Fibroblast of lung (primary cell): Measurements from ENCODE around the gene CDCP1. TPM values are rescaled to one million over a fixed set of nuclear protein-coding genes. Genes with fewer than 3 reads are reported as not detected.

ENCODE experiments used
- DNase-seq, 2 donors: peaks; one replicate each; pipeline versions ENCODE4 v3.0.0 to v3.0.0-alpha.2; 2010; ENCODE audit warnings: low read depth in 2 of 2
- H2AFZ ChIP-seq: 2 replicates; pipeline ENCODE4 v1.5.1; 2012; ENCODE audit warnings: low read length, control low read depth, inconsistent platforms
- H3K27ac ChIP-seq: 2 replicates; pipeline ENCODE4 v1.5.1; 2011; ENCODE audit warnings: low read length, control low read depth; ENCODE audit not compliant: insufficient read depth
- H3K27me3 ChIP-seq: 2 replicates; pipeline ENCODE4 v1.5.1; 2011; ENCODE audit warnings: mild to moderate bottlenecking, low read length; ENCODE audit not compliant: control insufficient read depth, insufficient read depth
- H3K36me3 ChIP-seq: 2 replicates; pipeline ENCODE4 v1.5.1; 2011; ENCODE audit warnings: low read length; ENCODE audit not compliant: control insufficient read depth, insufficient read depth
- H3K4me1 ChIP-seq: 2 replicates; pipeline ENCODE4 v1.5.1; 2011; ENCODE audit warnings: low read length; ENCODE audit not compliant: control insufficient read depth, insufficient read depth; ENCODE audit errors: extremely low read depth
- H3K4me2 ChIP-seq: 2 replicates; pipeline ENCODE4 v1.5.1; 2011; ENCODE audit warnings: low read length, control low read depth; ENCODE audit not compliant: insufficient read depth; ENCODE audit errors: extremely low read depth
- H3K4me3 ChIP-seq, 4 experiments: fragments of 200-600 bp in 1 of 4; sonication (generic) in 1 of 4; replicated peaks in 1 of 4; 2 replicates each; pipeline ENCODE4 v1.5.1; 2011 to 2016; ENCODE audit warnings: low read length in 4 of 4, low read depth in 3 of 4, mild to moderate bottlenecking in 3 of 4, control low read depth in 2 of 4, inconsistent platforms in 1 of 4, mixed read lengths in 1 of 4; ENCODE audit not compliant: insufficient read depth in 1 of 4; ENCODE audit errors: control extremely low read depth in 1 of 4
- H3K79me2 ChIP-seq: 2 replicates; pipeline ENCODE4 v1.5.1; 2012; ENCODE audit warnings: mild to moderate bottlenecking, low read length, inconsistent platforms; ENCODE audit not compliant: control insufficient read depth, insufficient read depth
- H3K9ac ChIP-seq: 2 replicates; pipeline ENCODE4 v1.5.1; 2011; ENCODE audit warnings: mild to moderate bottlenecking, low read length, control low read depth; ENCODE audit not compliant: insufficient read depth
- H3K9me3 ChIP-seq: 2 replicates; pipeline ENCODE4 v1.5.1; 2012; ENCODE audit warnings: low read depth, low read length; ENCODE audit not compliant: control insufficient read depth, insufficient read depth
- H4K20me1 ChIP-seq: 2 replicates; pipeline ENCODE4 v1.5.1; 2011; ENCODE audit warnings: low read length; ENCODE audit not compliant: control insufficient read depth, insufficient read depth; ENCODE audit errors: extremely low read depth
- CTCF ChIP-seq, 2 donors: IDR thresholded peaks in 1 of 2; conservative IDR thresholded peaks in 1 of 2; 1 replicate in 1 of 2; 2 replicates in 1 of 2; pipeline ENCODE4 v1.5.1; 2011 to 2012; ENCODE audit warnings: low read length in 2 of 2, control low read depth in 1 of 2, inconsistent platforms in 1 of 2, low read depth in 1 of 2, mild to moderate bottlenecking in 1 of 2
- EZH2 ChIP-seq: IDR thresholded peaks from 2 replicates; pipeline ENCODE4 v1.5.1; 2012; ENCODE audit warnings: low read length, control low read depth, mild to moderate bottlenecking; ENCODE audit errors: missing control alignments
- polyA plus RNA-seq, 2 donors: library from polyadenylated mRNA; depleted of rRNA in 1 of 2; stranded (reverse) in 1 of 2; unstranded in 1 of 2; fragments of >200 nt; gene quantifications; 2 replicates each; pipeline ENCODE4 v1.2.1, GENCODE V29; 2011 to 2012; ENCODE audit warnings: missing spikeins in 1 of 2
- total RNA-seq: library from RNA; depleted of rRNA; stranded (reverse); fragments of >200 nt; gene quantifications from 2 replicates; pipeline ENCODE4 v1.2.1, GENCODE V29; 2014

Gene CDCP1
- total and polyA plus RNA-seq, 2 donors (not counting 1 experiment from before 2014, with no cell fraction given), result 25.6 to 56.1 TPM

- H3K36me3 ChIP-seq, result peaks cover 12% of the 10 kb centered on the region
- H3K4me3 ChIP-seq, result no peak overlapping the region
- TF ChIP-seq EZH2 (no peak), CTCF (conservative IDR thresholded peaks at IDR 0.05 in 1 of 2, IDR thresholded peaks at IDR 0.05 in 1 of 2; ENCODE audit: low read depth in 1 of 2, low read length in 2 of 2) (no peak)
- no peaks in the 10 kb centered on the region for H3K79me2 ChIP-seq
- DNase-seq, result no peak
- H4K20me1 ChIP-seq, result no peaks in the 10 kb centered on the region
- no peak overlapping the region for H3K27ac ChIP-seq
- H3K9me3 ChIP-seq, result no peaks in the 10 kb centered on the region
- H3K4me2 ChIP-seq, result no peak overlapping the region
- no peaks in the 10 kb centered on the region for H3K27me3 ChIP-seq
- no peak overlapping the region for H2AFZ ChIP-seq
- peaks cover 3% of the 10 kb centered on the region for H3K4me1 ChIP-seq
- H3K9ac ChIP-seq, result no peak overlapping the region
Measured at GRCh38 chr3:45093176-45093575, 53.0 kb downstream of the CDCP1 start.

- Histone ChIP-seq H3K4me3 (no peak overlapping the region), H3K4me1 (peaks cover 3% of the 10 kb centered on the region), H3K36me3 (peaks cover 12% of the 10 kb centered on the region), H3K27me3 (no peaks in the 10 kb centered on the region), H4K20me1 (no peaks in the 10 kb centered on the region), H2AFZ (peak overlapping the region; percentile 24), H3K27ac (peak overlapping the region; percentile 62), H3K9ac (no peak overlapping the region), H3K9me3 (no peaks in the 10 kb centered on the region), H3K79me2 (no peaks in the 10 kb centered on the region), H3K4me2 (no peak overlapping the region)
- peak in 1 of 2 donors; percentile 94 for DNase-seq
- no peak for TF ChIP-seq EZH2
- no peak for TF ChIP-seq CTCF (conservative IDR thresholded peaks at IDR 0.05 in 1 of 2, IDR thresholded peaks at IDR 0.05 in 1 of 2; ENCODE audit: low read depth in 1 of 2, low read length in 2 of 2)
Measured at GRCh38 chr3:45092132-45093031, 53.8 kb downstream of the CDCP1 start.

- TF ChIP-seq CTCF (conservative IDR thresholded peaks at IDR 0.05 in 1 of 2, IDR thresholded peaks at IDR 0.05 in 1 of 2; ENCODE audit: low read depth in 1 of 2, low read length in 2 of 2) (no peak), EZH2 (no peak)
- H3K79me2 ChIP-seq, result no peaks in the 10 kb centered on the region
Measured at GRCh38 chr3:45090855-45091254, 55.3 kb downstream of the CDCP1 start.

More at GRCh38 chr3:45090855-45091254, 55.3 kb downstream of the CDCP1 start:
- DNase-seq, result no peak
- Histone ChIP-seq H3K36me3 (peaks cover 14% of the 10 kb centered on the region), H3K4me1 (peaks cover 3% of the 10 kb centered on the region), H4K20me1 (no peaks in the 10 kb centered on the region), H3K9ac (no peak overlapping the region), H3K4me3 (no peak overlapping the region), H3K9me3 (no peaks in the 10 kb centered on the region), H3K4me2 (no peak overlapping the region), H3K27ac (no peak overlapping the region), H2AFZ (no peak overlapping the region), H3K27me3 (no peaks in the 10 kb centered on the region)
